ENCODE results near the gene CEP164. TPM values are rescaled to one million over a fixed set of nuclear protein-coding genes. Genes with fewer than 3 reads are reported as not detected.
"Not testable (repeated sequence)": the region's sequence is repeated elsewhere in the genome, so short reads cannot be mapped to it uniquely, and the experiment has no call there.

The CEP164 gene
- total RNA-seq, 4 donors from 2014 or later, result 23.1 to 56.5 (median 29.0) TPM

DNA sequence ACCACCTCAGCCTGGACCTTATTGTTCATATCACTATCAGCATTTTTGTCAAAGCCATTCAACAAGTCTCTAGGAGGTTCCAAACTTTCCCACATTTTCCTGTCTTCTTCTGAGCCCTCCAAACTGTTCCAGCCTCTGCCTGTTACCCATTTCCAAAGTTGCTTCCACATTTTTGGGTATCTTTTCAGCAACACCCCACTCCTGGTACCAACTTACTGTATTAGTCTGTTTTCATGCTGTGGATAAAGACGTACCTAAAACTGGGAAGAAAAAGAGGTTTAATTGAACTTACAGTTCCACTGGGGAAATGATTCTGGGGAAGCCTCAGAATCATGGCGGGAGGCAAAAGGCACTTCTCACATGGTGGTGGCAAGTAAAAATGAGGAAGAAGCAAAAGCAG, 78.2 kb downstream of the CEP164 start:
- intact Hi-C loops (cut with DNase I); DNase-seq; H3K4me3 ChIP-seq (replicated peaks in 1 of 3); H3K27me3 ChIP-seq; H3K9me3 ChIP-seq; H3K27ac ChIP-seq; H3K4me1 ChIP-seq: not testable (repeated sequence)
- WGBS, 2 donors, result 98 to 100% methylated on average over 2 of the region's 2 CpGs
- peaks cover 12 to 21% of the 10 kb centered on the region in 2 donors for H3K36me3 ChIP-seq

DNA sequence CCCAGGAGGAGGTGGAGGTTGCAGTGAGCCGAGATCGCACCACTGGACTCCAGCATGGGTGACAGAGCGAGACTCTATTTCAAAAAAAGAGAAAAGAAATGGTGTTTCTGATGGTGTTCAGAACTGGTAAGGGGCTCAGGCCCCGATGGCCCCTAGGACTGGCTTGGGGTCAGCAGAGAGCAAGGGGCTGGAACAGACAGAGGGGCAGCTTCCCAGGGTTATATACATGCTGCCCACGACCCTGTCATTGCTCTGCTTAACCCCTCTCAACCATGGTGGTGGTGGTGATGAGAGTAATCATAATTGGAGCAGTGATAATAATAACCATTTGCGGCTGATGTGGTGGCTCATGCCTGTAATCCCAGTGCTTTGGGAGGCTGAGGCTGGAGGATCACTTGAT, 79.4 kb downstream of the CEP164 start:
- H3K9me3 ChIP-seq, result no peaks in the 10 kb centered on the region
- no peak overlapping the region for H3K4me3 ChIP-seq (replicated peaks in 1 of 3)
- no peaks in the 10 kb centered on the region for H3K27me3 ChIP-seq
- WGBS, 2 donors, result 96 to 97% methylated on average over 6 of the region's 6 CpGs
- no peak overlapping the region for H3K27ac ChIP-seq
- TF ChIP-seq, protein P1, sequence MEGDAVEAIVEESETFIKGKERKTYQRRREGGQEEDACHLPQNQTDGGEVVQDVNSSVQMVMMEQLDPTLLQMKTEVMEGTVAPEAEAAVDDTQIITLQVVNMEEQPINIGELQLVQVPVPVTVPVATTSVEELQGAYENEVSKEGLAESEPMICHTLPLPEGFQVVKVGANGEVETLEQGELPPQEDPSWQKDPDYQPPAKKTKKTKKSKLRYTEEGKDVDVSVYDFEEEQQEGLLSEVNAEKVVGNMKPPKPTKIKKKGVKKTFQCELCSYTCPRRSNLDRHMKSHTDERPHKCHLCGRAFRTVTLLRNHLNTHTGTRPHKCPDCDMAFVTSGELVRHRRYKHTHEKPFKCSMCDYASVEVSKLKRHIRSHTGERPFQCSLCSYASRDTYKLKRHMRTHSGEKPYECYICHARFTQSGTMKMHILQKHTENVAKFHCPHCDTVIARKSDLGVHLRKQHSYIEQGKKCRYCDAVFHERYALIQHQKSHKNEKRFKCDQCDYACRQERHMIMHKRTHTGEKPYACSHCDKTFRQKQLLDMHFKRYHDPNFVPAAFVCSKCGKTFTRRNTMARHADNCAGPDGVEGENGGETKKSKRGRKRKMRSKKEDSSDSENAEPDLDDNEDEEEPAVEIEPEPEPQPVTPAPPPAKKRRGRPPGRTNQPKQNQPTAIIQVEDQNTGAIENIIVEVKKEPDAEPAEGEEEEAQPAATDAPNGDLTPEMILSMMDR (IDR thresholded peaks at IDR 0.05), result no peak
- no peak for TF ChIP-seq POLR2A (IDR thresholded peaks at IDR 0.05)
- H3K4me1 ChIP-seq, result no peaks in the 10 kb centered on the region
- intact Hi-C loops (cut with DNase I), result no loop called here
- peaks cover 12 to 21% of the 10 kb centered on the region in 2 donors for H3K36me3 ChIP-seq
- no peak for DNase-seq

DNA sequence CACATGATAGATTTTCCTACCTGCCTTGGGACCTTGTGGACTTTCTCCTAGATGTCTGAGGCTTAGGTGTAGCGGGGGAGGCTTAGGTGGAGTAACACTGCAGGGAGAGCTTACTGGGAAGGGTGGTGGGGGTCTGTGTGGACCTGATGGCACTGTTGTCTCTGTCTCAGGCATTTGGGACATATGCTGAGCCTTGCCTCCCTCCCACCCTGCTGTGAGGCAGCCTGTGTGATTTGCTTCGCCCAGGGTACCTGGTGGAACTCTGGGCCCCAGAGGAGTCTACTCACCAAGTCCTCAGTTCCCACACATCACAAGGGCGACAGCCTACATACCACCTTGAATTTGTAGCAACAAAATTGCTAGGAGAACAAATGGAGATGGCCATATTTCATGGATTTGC, 80.7 kb downstream of the CEP164 start:
- TF ChIP-seq, protein P1 (IDR thresholded peaks at IDR 0.05), result no peak
- no peak for TF ChIP-seq POLR2A (IDR thresholded peaks at IDR 0.05)
- H3K9me3 ChIP-seq, result no peaks in the 10 kb centered on the region
- WGBS, 2 donors, result 87 to 100% methylated on average over 2 to 3 of the region's 3 CpGs
- no peaks in the 10 kb centered on the region for H3K27me3 ChIP-seq
- H3K4me1 ChIP-seq, result no peaks in the 10 kb centered on the region
- no peak for DNase-seq
- intact Hi-C loops (cut with DNase I), result no loop called here
- H3K4me3 ChIP-seq (replicated peaks in 1 of 3), result no peak overlapping the region
- H3K27ac ChIP-seq, result no peak overlapping the region
- H3K36me3 ChIP-seq, result peaks cover 12 to 21% of the 10 kb centered on the region in 2 donors

DNA sequence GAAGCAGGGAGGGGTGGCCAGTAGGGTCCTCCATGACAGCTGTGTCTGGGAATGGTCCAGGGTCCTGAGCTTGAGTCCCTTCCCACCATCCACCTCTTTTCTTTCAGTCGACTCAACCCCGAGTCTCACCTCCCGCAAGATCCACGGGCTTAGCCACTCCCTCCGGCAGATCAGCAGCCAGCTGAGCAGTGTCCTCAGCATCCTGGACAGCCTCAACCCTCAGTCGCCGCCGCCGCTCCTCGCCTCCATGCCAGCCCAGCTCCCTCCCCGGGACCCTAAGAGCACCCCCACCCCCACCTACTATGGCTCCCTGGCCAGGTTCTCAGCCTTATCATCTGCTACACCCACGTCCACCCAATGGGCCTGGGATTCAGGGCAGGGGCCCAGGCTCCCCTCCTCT, 81.9 kb downstream of the CEP164 start:
- no peaks in the 10 kb centered on the region for H3K4me1 ChIP-seq
- TF ChIP-seq, protein P1 (IDR thresholded peaks at IDR 0.05), result no peak
- TF ChIP-seq POLR2A (IDR thresholded peaks at IDR 0.05), result no peak
- H3K4me3 ChIP-seq (replicated peaks in 1 of 3), result no peak overlapping the region
- H3K27ac ChIP-seq, result no peak overlapping the region
- no peaks in the 10 kb centered on the region for H3K27me3 ChIP-seq
- no peaks in the 10 kb centered on the region for H3K9me3 ChIP-seq
- WGBS, 2 donors, result 96 to 99% methylated on average over 12 of the region's 12 CpGs
- H3K36me3 ChIP-seq, result peaks cover 9 to 17% of the 10 kb centered on the region in 2 donors
- intact Hi-C loops (cut with DNase I), result no loop called here
- DNase-seq, result no peak

DNA sequence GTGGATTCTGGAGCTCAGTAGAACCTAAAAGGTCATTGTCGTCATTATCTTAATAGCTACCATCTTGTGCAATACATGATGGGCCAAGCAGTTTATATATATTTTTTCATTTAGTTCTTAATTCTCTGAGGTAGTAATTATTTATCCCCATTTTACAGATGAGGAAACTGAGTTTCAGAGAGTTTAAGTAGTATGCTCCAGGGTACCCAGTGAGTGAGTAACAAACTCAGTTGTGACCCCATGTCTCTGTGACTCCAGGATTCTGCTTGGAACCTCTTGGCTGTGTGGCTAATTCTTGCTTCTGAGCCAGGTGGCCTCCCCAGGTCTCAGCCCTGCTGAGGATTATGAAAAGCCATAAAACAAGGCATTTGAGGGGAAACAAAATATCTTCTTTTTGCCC, 82.6 kb downstream of the CEP164 start:
- H3K27ac ChIP-seq, result no peak overlapping the region
- intact Hi-C loops (cut with DNase I), result no loop called here
- no peaks in the 10 kb centered on the region for H3K4me1 ChIP-seq
- 92 to 98% methylated on average over 1 of the region's 1 CpG for WGBS, 2 donors
- no peaks in the 10 kb centered on the region for H3K27me3 ChIP-seq
- no peaks in the 10 kb centered on the region for H3K9me3 ChIP-seq
- H3K36me3 ChIP-seq, result peaks cover 7 to 12% of the 10 kb centered on the region in 2 donors
- no peak overlapping the region for H3K4me3 ChIP-seq (replicated peaks in 1 of 3)
- DNase-seq, result no peak
- TF ChIP-seq, protein P1 (IDR thresholded peaks at IDR 0.05), result no peak
- no peak for TF ChIP-seq POLR2A (IDR thresholded peaks at IDR 0.05)

All from thyroid gland (tissue), 4 donors.